GM13976 (cell line): ENCODE data around the gene CMTM8.

Source experiments
- DNase-seq: peaks from one replicate; pipeline ENCODE4 v3.0.0; 2012; ENCODE audit warnings: low spot score
- in situ Hi-C: fragments of 300-500 bp; cut with MboI; formaldehyde crosslinking; loops from one replicate; pipeline ENCODE4 v1.12.0; 2022; ENCODE audit warnings: low sequenced_read_pairs, mixed read lengths, inconsistent platforms; ENCODE audit not compliant: unreplicated experiment
- TF ChIP-seq, protein P1 (sequence below): IDR thresholded peaks from 2 replicates; pipeline ENCODE4 v1.5.1; 2012; ENCODE audit warnings: borderline replicate concordance, mild to moderate bottlenecking; ENCODE audit not compliant: insufficient read depth; ENCODE audit errors: extremely low read depth, missing control alignments, control extremely low read depth

The CMTM8 gene

DNA sequence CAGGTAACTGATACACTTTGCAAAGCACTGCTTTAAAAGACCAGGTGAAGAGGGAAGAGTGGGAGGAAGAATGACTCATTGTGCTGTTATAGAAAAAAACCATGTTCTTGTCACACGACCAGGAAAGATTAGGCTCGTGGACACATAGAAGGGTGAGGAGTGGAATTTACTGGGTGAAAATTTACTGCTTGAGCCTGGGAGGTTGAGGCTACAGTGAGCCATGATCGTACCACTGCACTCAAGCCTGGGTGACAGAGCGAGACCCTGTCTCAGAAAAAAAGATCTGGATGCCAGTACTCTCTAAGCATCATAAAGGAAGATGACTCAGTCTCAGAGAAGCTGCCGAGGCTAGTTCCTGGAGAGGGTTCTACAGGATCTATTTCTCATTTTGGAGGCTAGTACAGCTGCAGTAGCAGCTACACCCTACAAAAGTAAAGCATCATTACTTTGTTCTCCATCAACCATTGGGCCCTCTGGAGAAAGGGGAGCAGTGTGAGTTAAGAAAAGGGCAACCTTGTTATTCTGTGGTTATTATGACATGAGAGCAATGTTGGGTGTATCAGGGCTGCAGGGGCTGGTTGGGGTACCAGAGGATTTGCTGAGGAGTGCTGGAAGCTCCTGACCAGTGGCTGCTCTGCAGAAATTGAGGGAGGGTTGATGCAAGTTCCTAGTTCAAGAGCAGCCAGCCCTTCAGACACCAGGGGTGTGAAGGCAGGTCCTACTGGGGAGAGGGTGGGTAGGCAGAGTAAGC is 75.4 kb downstream of the CMTM8 start:
- in situ Hi-C loops: no loop called here
- TF ChIP-seq, protein P1, sequence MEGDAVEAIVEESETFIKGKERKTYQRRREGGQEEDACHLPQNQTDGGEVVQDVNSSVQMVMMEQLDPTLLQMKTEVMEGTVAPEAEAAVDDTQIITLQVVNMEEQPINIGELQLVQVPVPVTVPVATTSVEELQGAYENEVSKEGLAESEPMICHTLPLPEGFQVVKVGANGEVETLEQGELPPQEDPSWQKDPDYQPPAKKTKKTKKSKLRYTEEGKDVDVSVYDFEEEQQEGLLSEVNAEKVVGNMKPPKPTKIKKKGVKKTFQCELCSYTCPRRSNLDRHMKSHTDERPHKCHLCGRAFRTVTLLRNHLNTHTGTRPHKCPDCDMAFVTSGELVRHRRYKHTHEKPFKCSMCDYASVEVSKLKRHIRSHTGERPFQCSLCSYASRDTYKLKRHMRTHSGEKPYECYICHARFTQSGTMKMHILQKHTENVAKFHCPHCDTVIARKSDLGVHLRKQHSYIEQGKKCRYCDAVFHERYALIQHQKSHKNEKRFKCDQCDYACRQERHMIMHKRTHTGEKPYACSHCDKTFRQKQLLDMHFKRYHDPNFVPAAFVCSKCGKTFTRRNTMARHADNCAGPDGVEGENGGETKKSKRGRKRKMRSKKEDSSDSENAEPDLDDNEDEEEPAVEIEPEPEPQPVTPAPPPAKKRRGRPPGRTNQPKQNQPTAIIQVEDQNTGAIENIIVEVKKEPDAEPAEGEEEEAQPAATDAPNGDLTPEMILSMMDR: no peak
- DNase-seq: no peak

DNA sequence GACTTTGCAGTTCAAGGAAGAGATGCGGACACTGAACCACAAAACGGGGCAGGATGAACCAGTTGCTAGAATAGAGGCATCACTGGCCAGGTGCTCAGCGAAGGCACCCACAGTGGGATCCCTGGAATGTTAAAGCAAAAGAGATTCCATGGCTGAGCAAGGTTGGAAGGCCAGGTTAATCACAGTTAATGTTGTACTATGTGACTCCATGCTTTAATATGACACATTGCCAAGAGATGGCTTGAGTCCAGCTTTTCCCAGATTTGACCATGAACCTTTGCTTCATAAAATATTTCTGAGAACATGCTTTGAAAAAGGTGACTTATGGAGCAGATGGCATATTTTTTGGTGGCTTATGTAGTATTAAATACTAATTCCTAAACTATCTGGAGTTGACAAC is 77.0 kb downstream of the CMTM8 start:
- TF ChIP-seq, protein P1: no peak
- in situ Hi-C loops: no loop called here
- DNase-seq: no peak

DNA sequence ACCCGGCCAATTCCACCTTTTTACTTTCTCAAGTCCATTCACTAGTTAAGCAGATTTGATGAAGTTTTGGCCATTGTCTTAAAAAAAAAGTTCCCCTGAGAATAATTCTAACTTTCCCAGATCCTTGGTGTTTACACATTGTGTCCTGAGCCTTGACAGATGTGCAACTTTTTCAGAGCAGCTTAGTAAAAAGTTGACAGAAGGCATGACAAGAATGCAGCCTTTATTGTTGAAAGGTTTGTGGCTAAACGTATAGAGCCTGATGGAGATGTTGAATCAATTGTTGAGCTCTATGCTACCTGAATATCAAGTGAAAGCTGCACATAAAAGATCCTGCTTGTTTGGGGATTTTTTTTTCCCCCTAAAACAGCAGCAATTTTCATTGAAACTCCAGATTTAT is 77.8 kb downstream of the CMTM8 start:
- in situ Hi-C loops: no loop called here
- no peak for DNase-seq
- TF ChIP-seq, protein P1: no peak

DNA sequence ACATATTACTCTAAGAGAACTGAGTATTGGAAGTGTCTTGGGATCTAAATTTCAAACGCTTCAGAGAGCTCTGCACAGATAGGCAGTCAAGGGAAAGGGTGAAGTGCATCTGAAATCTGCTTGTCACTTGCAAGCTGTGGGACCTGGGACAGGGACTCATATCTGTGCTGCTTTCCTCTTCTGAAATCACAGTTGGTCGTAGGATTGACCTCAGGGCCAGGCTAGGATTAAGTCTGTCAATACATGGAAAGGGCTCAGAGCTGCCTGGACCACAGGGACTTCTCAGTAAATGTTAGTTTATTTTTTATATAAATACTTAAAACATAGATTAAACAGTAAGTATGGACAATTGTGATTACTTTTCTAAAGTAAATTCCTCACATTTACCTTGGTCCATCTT is 78.5 kb downstream of the CMTM8 start:
- TF ChIP-seq, protein P1: no peak
- in situ Hi-C loops: no loop called here
- no peak for DNase-seq

DNA sequence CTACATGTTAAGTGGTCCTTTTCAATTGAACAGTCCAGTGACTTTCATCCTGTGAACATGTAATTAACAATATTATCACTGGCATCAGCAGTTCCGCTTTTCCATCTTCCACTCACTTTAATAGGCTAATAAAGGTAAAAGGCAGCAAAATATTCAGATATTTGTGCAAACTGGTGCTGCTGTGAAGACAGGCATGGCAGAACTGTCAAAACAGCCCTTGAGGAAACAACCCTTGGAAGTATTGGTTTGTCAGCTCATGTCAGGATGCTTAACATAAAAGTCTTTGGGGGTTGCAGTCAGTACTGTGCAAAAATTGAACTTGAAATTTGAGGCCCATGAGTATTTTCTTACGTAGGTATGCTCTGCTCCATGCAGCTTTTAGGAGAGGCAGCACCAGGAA is 81.1 kb downstream of the CMTM8 start:
- no peak for DNase-seq
- in situ Hi-C loops: no loop called here
- TF ChIP-seq, protein P1: no peak

DNA sequence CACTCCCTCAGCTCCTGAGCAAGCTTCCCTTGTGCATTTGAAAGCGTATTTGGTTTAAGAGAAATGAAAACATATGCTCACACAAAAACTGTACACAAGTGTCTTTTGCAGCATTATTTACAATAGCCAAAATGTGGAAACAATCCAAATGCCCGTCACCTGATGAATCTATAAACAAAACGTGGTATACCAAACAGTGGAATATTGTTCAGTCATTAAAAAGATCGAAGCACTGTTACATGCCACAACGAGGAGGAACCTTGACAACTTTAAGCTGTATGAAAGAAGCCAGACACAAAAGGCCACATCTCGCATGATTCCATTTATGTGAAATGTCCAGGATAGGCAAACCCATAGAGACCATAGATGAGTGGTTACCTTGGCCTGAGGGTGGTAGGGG is 81.6 kb downstream of the CMTM8 start:
- TF ChIP-seq, protein P1: no peak
- no peak for DNase-seq
- in situ Hi-C loops: no loop called here
